Measurements from ENCODE around the gene SIRT2. TPM values are rescaled to one million over a fixed set of nuclear protein-coding genes. Genes with fewer than 3 reads are reported as not detected.
A peak's percentile ranks its signal among the peaks of the same experiment; 100 is the strongest.

SIRT2 gene
- polyA plus RNA-seq, 1 experiment, result 45.5 TPM

DNA sequence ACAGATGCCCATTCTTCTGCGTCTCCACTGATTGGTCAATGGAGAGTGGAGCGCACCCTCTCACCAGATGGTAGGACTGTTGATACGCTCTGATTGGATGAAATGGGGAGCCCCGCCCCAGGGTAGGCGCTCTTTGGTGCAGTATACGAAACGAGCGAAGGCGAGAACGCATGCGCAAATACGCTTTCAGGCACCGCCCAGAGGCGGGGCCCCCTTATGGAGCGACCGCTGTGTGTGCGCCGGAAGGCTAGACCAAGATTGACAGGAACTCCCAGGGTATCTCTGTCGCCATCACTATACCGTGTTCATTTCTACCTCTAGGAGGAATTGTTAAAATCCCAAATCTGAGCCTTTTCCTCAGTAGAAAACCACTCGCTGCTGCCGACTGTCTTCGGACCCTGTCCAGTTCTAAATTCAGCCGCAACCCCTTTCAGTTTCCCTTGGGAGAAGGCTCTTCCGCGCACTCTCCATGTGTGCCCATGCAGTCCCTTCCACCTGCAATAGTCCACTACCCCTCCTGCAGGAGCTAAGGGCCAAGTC is 48.9 kb downstream of the SIRT2 start:
- CTCF ChIA-PET, result no interaction called here
- Histone ChIP-seq H3K4me3 (ENCODE audit: low read depth, low read length) (peak overlapping the region; percentile 67), H3K27me3 (ENCODE audit: control insufficient read depth, insufficient read depth, low read length) (no peaks in the 10 kb centered on the region), H3K27ac (ENCODE audit: low read depth, low read length) (peak overlapping the region; percentile 91), H3K9me3 (ENCODE audit: control insufficient read depth, insufficient read depth, low read length) (no peaks in the 10 kb centered on the region; the same call in 1 of the 2 replicates)
- POLR2A ChIA-PET, result interaction anchor here (0.6 kb wide), 1 partner anchor 110 kb away, joined by 3 read pairs; no protein-coding TSS in a partner anchor
- DNase-seq (ENCODE audit: low read depth, low spot score), result peak; percentile 100
- TF ChIP-seq, protein P1, sequence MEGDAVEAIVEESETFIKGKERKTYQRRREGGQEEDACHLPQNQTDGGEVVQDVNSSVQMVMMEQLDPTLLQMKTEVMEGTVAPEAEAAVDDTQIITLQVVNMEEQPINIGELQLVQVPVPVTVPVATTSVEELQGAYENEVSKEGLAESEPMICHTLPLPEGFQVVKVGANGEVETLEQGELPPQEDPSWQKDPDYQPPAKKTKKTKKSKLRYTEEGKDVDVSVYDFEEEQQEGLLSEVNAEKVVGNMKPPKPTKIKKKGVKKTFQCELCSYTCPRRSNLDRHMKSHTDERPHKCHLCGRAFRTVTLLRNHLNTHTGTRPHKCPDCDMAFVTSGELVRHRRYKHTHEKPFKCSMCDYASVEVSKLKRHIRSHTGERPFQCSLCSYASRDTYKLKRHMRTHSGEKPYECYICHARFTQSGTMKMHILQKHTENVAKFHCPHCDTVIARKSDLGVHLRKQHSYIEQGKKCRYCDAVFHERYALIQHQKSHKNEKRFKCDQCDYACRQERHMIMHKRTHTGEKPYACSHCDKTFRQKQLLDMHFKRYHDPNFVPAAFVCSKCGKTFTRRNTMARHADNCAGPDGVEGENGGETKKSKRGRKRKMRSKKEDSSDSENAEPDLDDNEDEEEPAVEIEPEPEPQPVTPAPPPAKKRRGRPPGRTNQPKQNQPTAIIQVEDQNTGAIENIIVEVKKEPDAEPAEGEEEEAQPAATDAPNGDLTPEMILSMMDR (IDR thresholded peaks at IDR 0.05; ENCODE audit: low read depth, low read length), result peak; percentile 23; the same call in 1 of the 2 replicates

DNA sequence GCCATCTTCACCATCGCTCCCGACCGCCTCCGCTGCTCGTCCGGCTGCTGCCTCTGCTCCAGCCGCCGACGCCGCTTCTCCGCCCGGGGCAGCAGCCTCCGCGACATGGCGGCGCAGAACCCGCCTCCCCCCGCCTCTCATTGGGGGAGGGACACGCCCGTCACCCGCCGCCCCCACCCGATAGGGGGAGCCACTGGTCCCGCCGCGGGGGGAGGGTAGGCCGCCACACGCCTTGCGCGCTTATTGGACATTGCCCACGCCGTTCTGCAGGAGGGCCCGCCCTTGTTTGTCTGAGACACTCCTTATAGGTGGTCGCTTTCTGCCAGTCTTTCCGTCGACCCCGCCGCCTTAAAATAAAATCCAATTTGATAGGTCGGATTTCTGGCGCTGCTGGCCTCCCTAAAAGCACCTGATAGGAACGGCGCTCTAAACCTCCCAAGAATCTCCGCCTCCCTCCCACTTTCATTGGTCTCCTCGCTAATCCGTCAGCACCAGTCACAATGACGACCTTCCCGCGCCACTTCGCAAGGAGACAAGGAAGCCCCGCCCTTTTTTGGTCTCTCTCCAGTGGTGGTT is 49.5 kb downstream of the SIRT2 start, which contains the start of gene HNRNPL:
Gene HNRNPL (minus strand): TSS at position 127 of the 576 bp plus-strand sequence. CDS start 20 bp downstream, at position 107.
- peak within 1 kb of the TSS; percentile 67 for H3K4me3 ChIP-seq (ENCODE audit: low read depth, low read length)
- ChIA-PET CTCF (interaction anchor here (0.6 to 1.1 kb wide), 3 partner anchors 37 to 115 kb away, joined by 3 to 5 read pairs (median 4); no protein-coding TSS in a partner anchor), POLR2A (interaction anchor here (1.0 to 1.4 kb wide), 7 partner anchors 11 to 231 kb away, joined by 4 to 14 read pairs (median 7); partner anchors contain the start of genes ECH1, EIF3K, MRPS12 and NFKBIB)
- no peaks in the 10 kb centered on the region for H3K27me3 ChIP-seq (ENCODE audit: control insufficient read depth, insufficient read depth, low read length)
- no peaks in the 10 kb centered on the region; the same call in 1 of the 2 replicates for H3K9me3 ChIP-seq (ENCODE audit: control insufficient read depth, insufficient read depth, low read length)
- TF ChIP-seq, protein P1 (IDR thresholded peaks at IDR 0.05; ENCODE audit: low read depth, low read length), result peak; percentile 54
- no peak for DNase-seq (ENCODE audit: low read depth, low spot score)
- peak within 1 kb of the TSS; percentile 91 for H3K27ac ChIP-seq (ENCODE audit: low read depth, low read length)

DNA sequence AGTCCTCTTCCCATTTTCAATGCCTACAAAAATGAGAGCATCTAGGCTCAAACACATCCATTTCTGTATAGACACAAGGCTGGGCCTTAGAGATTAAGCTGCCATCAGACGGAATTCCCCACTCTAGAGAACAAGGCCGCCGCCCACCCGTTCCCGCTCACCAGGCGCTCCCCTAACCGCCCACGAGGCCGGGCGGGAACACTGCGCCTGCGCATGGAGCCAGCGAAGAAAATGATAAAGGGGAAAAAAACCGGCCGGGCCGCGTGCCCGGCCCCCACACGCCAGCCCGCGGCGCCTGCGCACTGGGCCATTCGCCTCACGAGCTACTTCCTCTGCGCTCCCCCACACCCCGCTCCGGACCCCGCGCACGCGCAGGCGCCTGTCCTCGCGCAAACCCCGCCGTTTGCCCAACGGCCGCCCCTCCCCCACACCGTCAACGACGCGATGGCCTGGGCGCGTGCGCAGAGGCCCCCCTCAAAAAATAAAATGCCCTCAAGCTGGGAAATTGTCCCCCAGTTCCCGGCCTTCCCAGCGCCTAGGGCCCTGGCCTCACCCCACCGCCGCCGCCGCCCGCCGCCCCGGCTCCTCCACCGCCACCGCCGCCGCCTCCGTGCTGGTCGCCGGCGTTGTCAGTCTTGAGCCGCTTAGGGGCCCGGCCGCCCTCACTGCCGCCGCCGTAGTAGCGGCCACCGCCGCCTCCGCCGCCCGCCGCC is 50.1 kb downstream of the SIRT2 start:
- POLR2A ChIA-PET, result interaction anchor here (0.5 to 1.4 kb wide), 12 partner anchors 9 to 598 kb away, joined by 3 to 14 read pairs (median 6); partner anchors contain the start of genes ACTN4, CCER2, ECH1 and EIF3K
- TF ChIP-seq, protein P1 (IDR thresholded peaks at IDR 0.05; ENCODE audit: low read depth, low read length), result no peak
- Histone ChIP-seq H3K27ac (ENCODE audit: low read depth, low read length) (peak overlapping the region; percentile 77), H3K9me3 (ENCODE audit: control insufficient read depth, insufficient read depth, low read length) (no peaks in the 10 kb centered on the region; the same call in 1 of the 2 replicates), H3K27me3 (ENCODE audit: control insufficient read depth, insufficient read depth, low read length) (no peaks in the 10 kb centered on the region), H3K4me3 (ENCODE audit: low read depth, low read length) (peak overlapping the region; percentile 65)
- DNase-seq (ENCODE audit: low read depth, low spot score), result peak; percentile 89
- CTCF ChIA-PET, result interaction anchor here (0.6 to 1.1 kb wide), 5 partner anchors 20 to 593 kb away, joined by 3 to 5 read pairs (median 4); partner anchors contain the start of gene PPP1R14A

DNA sequence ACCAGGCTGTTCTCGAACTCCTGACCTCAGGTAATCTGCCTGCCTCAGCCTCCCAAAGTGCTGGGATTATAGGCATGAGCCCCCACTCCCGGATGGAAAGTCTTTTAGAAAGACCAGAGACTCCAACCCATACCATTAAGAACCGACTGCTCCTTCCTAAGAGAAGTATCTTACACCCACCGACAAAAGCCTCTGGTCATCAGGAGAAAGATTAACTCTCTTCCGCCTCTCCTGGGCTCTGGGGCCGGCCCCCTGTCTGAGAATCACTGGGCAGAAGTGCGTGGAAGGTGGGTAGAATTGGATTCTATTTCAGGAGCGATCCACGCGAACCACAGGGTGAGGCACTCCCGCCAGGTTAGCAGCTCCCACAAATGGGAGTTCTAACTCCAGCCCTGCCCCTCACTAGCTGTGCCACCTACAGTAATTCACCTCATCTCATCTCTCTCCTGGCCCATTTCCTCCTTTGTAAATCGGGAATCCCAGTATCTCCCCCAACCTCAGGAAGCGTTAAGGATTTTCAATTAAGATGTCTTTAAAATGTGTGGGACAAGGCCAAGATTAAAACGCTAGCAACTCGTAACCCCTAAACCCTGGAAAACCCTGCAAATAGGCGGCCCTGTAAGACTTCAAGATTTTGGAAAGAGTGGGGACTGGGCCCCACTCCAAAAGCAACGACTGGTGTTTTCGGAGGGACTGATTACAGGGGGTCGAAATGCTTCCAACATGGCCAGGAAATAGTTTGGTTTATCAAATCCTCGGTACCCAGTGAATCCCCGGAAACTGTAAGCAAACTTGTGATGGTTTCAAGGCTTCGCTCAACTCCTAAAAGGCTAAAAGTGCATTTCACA is 50.9 kb downstream of the SIRT2 start:
- DNase-seq (ENCODE audit: low read depth, low spot score), result no peak
- CTCF ChIA-PET, result interaction anchor here (0.6 to 1.1 kb wide), 4 partner anchors 20 to 592 kb away, joined by 3 to 5 read pairs (median 4); partner anchors contain the start of gene PPP1R14A

More for the DNA sequence above, 50.9 kb downstream of the SIRT2 start:
- H3K27me3 ChIP-seq (ENCODE audit: control insufficient read depth, insufficient read depth, low read length), result no peaks in the 10 kb centered on the region
- TF ChIP-seq, protein P1 (IDR thresholded peaks at IDR 0.05; ENCODE audit: low read depth, low read length), result no peak
- peak overlapping the region; percentile 65 for H3K4me3 ChIP-seq (ENCODE audit: low read depth, low read length)
- H3K27ac ChIP-seq (ENCODE audit: low read depth, low read length), result peak overlapping the region; percentile 77
- POLR2A ChIA-PET, result interaction anchor here (0.5 to 1.4 kb wide), 12 partner anchors 9 to 597 kb away, joined by 3 to 14 read pairs (median 6); partner anchors contain the start of genes ACTN4, CCER2, ECH1 and EIF3K
- no peaks in the 10 kb centered on the region; the same call in 1 of the 2 replicates for H3K9me3 ChIP-seq (ENCODE audit: control insufficient read depth, insufficient read depth, low read length)

Measured in AG04450 (cell line).